Left ventricle myocardium inferior (tissue), 1 donor: ENCODE measurements around the gene HEG1. TPM values are rescaled to one million over a fixed set of nuclear protein-coding genes. Genes with fewer than 3 reads are reported as not detected.

Experiments
- DNase-seq: peaks from one replicate; pipeline ENCODE4 v3.0.0-alpha.2; 2020
- H3K27ac ChIP-seq: fragments of 200-600 bp; replicated peaks from 2 replicates; pipeline ENCODE4 v1.8.0; 2021
- H3K27me3 ChIP-seq: fragments of 200-600 bp; 2 replicates; pipeline ENCODE4 v1.8.0; 2021; ENCODE audit warnings: low read depth
- H3K36me3 ChIP-seq: fragments of 200-600 bp; 2 replicates; pipeline ENCODE4 v1.8.0; 2021
- H3K4me1 ChIP-seq: fragments of 200-600 bp; 2 replicates; pipeline ENCODE4 v1.8.0; 2021
- H3K4me3 ChIP-seq: fragments of 200-600 bp; 2 replicates; pipeline ENCODE4 v1.8.0; 2021; ENCODE audit warnings: mild to moderate bottlenecking, moderate library complexity
- H3K9me3 ChIP-seq: fragments of 200-600 bp; replicated peaks from 2 replicates; pipeline ENCODE4 v1.8.0; 2021
- intact Hi-C: fragments of 100-400 bp; cut with micrococcal nuclease; formaldehyde crosslinking; loops from one replicate; pipeline ENCODE4 v1.11.0; 2022
- total RNA-seq: library from RNA; stranded (reverse); fragmentation: NEBNext Ultra II Directional; extraction: Animal tissue kit (Norgen Biotek cat#: 25700); gene quantifications from one replicate; pipeline ENCODE4 v1.2.1, GENCODE V29; 2021
- TF ChIP-seq, protein P1 (sequence below): fragments of 200-600 bp; IDR thresholded peaks from 2 replicates; pipeline ENCODE4 v1.8.0; 2021; ENCODE audit warnings: antibody characterized with exemption, mild to moderate bottlenecking, borderline replicate concordance
- donor health status: DM: no; HTN: yes; CAD: no; lungs with severe emphysema.

The HEG1 gene
- total RNA-seq, 1 donor from 2014 or later: 105 TPM

DNA sequence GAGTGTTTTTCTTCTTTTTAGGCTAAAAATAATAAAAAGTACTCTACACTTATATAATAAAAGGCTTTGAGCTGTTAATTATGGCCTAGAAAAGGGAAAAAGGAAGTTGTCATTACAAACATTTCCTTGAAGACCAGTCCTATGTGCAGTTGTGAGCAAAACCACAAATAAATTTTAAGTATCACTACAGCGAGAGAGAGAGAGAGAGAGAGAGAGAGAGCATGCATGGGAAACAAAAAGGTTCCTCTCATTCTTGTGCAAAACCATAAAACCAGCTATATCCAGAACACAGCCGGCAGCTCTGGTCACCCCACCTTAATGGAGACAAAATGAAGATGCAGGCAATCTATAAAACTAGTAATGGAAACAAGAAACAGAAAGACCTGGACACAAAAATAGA, 33.6 kb downstream of the HEG1 start:
- TF ChIP-seq, protein P1, sequence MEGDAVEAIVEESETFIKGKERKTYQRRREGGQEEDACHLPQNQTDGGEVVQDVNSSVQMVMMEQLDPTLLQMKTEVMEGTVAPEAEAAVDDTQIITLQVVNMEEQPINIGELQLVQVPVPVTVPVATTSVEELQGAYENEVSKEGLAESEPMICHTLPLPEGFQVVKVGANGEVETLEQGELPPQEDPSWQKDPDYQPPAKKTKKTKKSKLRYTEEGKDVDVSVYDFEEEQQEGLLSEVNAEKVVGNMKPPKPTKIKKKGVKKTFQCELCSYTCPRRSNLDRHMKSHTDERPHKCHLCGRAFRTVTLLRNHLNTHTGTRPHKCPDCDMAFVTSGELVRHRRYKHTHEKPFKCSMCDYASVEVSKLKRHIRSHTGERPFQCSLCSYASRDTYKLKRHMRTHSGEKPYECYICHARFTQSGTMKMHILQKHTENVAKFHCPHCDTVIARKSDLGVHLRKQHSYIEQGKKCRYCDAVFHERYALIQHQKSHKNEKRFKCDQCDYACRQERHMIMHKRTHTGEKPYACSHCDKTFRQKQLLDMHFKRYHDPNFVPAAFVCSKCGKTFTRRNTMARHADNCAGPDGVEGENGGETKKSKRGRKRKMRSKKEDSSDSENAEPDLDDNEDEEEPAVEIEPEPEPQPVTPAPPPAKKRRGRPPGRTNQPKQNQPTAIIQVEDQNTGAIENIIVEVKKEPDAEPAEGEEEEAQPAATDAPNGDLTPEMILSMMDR: no peak
- Histone ChIP-seq H3K4me3 (no peak overlapping the region), H3K27me3 (no peaks in the 10 kb centered on the region), H3K9me3 (no peaks in the 10 kb centered on the region), H3K4me1 (peaks cover 86% of the 10 kb centered on the region), H3K36me3 (peaks cover 63% of the 10 kb centered on the region), H3K27ac (peak overlapping the region; percentile 89)
- DNase-seq: no peak
- intact Hi-C loops: no loop called here

GRCh38 chr3:125019271-125019670, 36.5 kb downstream of the HEG1 start:
- H3K9me3 ChIP-seq: no peaks in the 10 kb centered on the region
- peaks cover 79% of the 10 kb centered on the region for H3K4me1 ChIP-seq
- intact Hi-C loops: no loop called here
- H3K36me3 ChIP-seq: peaks cover 70% of the 10 kb centered on the region
- no peaks in the 10 kb centered on the region for H3K27me3 ChIP-seq
- no peak for DNase-seq
- no peak overlapping the region for H3K4me3 ChIP-seq
- TF ChIP-seq, protein P1: no peak
- H3K27ac ChIP-seq: peak overlapping the region; percentile 29

DNA sequence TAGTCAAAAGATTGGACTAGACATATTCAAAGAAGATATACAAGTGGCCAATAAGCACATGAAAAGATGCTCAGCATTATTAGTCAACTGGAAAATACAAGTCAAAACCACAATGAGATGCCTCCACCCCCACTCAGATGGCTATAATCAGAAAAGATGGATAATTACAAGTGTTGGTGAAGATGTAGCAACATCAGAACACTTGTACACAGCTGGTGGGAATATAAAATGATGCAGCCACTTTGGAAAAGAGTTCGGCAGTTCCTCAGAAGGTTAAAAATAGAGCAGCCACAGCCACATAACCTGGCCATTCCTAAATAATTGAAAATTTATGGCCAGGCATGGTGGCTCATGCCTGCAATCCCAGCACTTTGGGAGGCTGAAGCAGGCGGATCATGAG, 38.4 kb downstream of the HEG1 start:
- intact Hi-C loops: no loop called here
- no peaks in the 10 kb centered on the region for H3K27me3 ChIP-seq
- H3K36me3 ChIP-seq: peaks cover 88% of the 10 kb centered on the region

DNA sequence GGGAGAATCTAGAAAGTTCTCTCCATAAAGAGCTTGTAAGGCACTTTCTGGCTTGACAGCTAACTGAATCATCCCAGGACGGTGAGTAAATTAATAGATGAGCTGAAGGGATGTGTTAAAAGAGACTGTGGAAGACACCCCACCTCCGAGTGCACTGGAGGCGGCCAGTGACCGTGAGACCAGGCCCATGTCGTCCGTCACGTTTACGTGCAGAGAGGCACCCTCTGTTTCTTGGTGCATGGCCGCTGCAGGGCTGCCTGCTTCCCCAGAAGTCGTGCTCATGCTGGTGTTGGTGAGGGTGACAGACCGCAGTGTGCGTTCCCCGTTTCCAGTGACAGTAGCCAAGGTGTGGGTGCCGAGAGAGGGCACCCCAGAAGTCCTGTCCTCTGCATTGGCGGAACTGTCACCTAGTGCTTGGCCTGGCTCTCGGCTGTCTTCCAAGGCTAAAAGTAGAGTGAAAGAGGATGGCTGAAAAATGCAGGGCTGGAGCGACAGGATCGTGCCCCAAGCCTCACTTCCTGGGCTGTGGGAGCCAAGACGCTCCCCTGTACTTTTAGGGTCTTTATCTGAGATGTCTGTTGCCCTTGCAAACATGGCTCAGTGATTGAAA, 41.1 kb downstream of the HEG1 start:
- Histone ChIP-seq H3K27ac (peak overlapping the region; percentile 74), H3K27me3 (no peaks in the 10 kb centered on the region), H3K4me1 (peaks cover 81% of the 10 kb centered on the region), H3K36me3 (peaks cover 99% of the 10 kb centered on the region), H3K4me3 (no peak overlapping the region), H3K9me3 (no peaks in the 10 kb centered on the region)
- no peak for DNase-seq
- intact Hi-C loops: no loop called here
- TF ChIP-seq, protein P1: no peak

More for the DNA sequence above, 38.4 kb downstream of the HEG1 start:
- TF ChIP-seq, protein P1: no peak
- H3K4me3 ChIP-seq: no peak overlapping the region
- no peak for DNase-seq
- H3K27ac ChIP-seq: no peak overlapping the region
- H3K9me3 ChIP-seq: no peaks in the 10 kb centered on the region
- H3K4me1 ChIP-seq: peaks cover 73% of the 10 kb centered on the region

- Histone ChIP-seq H3K4me1 (peaks cover 65% of the 10 kb centered on the region), H3K27ac (no peak overlapping the region), H3K27me3 (no peaks in the 10 kb centered on the region), H3K9me3 (no peaks in the 10 kb centered on the region), H3K4me3 (no peak overlapping the region), H3K36me3 (peaks cover 99% of the 10 kb centered on the region)
- TF ChIP-seq, protein P1: no peak
- no peak for DNase-seq
- intact Hi-C loops: no loop called here
Observed at GRCh38 chr3:125013095-125013494, 42.7 kb downstream of the HEG1 start.

DNA sequence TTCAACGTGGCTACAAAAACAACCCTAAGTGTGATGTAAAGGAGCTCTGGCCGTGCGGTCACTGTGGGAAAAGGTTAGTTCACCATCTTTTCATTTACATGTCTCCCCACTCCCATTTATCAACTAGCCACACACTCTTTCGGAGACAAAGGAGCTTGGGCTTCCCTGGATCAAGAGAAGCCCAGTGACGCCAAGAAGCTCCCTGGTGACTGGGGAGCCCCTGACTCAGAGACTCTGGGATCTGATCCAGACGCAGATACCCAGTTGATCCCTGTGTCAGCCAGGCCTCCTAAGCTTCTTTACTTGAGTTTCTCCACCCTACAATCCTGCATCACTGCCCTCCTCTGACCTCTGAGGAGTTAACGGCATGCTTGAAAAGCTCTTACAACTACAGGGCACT, 43.9 kb downstream of the HEG1 start:
- peak overlapping the region; percentile 25 for H3K27ac ChIP-seq
- no peaks in the 10 kb centered on the region for H3K27me3 ChIP-seq
- H3K36me3 ChIP-seq: peaks cover 98% of the 10 kb centered on the region
- H3K4me1 ChIP-seq: peaks cover 68% of the 10 kb centered on the region
- intact Hi-C loops: no loop called here
- DNase-seq: no peak
- H3K9me3 ChIP-seq: no peaks in the 10 kb centered on the region
- no peak overlapping the region for H3K4me3 ChIP-seq
- TF ChIP-seq, protein P1: no peak
